TTC549 (cell line): Measurements from ENCODE around the gene SVIP.

ENCODE experiments used
- FAIRE-seq: peaks from 2 replicates; lab custom pipeline; 2012; peaks lifted over from hg19 to GRCh38; lab: Jason Lieb, UNC

SVIP gene

GRCh38 chr11:22829231-22830081, at the start of gene SVIP:
SVIP (minus strand) TSS chr11:22829801; CDS start chr11:22829748, 53 bp downstream.
- no peak for FAIRE-seq

GRCh38 chr11:22878604-22879003, 49.0 kb upstream of the SVIP start:
- no peak for FAIRE-seq

GRCh38 chr11:22878039-22878438, 48.4 kb upstream of the SVIP start:
- FAIRE-seq, result no peak

GRCh38 chr11:22875869-22876473, 46.4 kb upstream of the SVIP start:
- peak; percentile 97 for FAIRE-seq

GRCh38 chr11:22869325-22869724, 39.7 kb upstream of the SVIP start:
- no peak for FAIRE-seq

DNA sequence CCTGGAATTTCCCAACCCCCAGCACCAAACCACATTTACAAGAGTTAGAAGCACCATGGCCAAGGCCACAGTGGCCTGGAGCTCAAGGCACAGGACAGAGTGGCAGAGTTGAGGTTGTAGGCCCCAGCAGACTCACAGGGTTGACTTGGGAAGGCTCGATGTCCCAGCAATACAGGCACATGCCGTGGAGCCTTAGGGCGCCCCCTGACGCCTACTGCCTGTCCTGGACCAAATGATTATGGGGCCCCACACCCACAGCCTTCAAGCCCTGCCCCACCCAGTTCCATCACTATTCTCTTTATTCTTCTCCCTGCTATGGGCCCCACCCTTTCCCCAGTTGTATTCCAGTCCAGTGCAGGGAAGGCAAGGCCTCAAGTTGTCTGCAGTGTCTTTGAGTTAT, 30.6 kb upstream of the SVIP start, which contains the start of gene CCDC179:
TSS of gene CCDC179 (minus strand) at position 234 of the 400 bp plus-strand sequence. CDS start at position 181, 53 bp downstream.
- FAIRE-seq, result no peak

- FAIRE-seq, result no peak
Measured at GRCh38 chr11:22859756-22860155, 30.2 kb upstream of the SVIP start.

GRCh38 chr11:22851477-22851876, 21.9 kb upstream of the SVIP start:
- FAIRE-seq, result no peak

- no peak for FAIRE-seq
Measured at GRCh38 chr11:22846726-22847125, 17.1 kb upstream of the SVIP start.

DNA sequence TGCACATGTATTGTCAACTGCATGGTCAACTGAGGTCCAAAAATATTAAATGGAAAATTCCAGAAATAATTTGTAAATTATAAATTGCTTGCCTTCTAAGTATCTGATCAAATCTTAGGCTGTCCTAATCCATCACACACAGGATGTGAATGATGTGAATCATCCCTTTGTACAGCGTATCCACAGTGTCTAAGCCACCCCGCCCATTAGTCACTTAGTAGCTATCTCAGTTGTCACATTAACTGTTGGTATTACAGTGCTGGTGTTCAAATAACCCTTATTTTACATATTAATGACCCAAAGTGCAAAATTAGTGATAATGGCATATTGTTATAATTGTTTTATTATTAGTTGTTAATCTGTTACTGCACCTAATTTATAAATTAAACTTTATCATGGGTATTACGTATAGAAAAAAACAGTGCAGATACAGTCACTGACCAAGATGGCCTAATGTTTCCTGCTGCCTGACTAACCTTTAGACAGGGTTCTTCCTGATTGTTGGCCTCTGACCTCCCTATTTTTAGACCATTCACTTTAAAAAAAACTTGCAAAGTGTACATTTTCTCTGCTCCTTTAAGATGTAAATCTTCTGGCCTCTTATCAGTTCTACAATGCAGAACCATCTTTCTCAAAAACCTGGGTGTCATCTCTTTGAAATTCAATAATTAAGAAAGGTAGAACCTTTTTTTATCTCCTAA, 2.9 kb upstream of the SVIP start:
- no peak for FAIRE-seq

DNA sequence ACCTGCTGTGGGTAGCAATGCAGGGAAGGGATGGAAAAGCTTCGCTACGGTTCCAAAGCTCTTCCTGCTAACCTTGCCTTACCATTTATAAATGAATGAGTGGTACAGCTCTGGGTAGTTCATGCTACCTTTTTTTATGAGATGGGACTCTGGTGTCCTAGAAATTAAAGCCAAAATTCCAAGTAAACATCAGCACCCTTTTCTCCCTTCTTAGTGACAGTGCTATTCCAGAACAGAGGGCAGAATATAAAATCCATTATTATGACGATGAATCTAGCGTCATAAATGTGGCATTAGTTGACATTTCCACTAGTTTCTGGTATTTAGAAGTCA, 447 bp upstream of the SVIP start:
- no peak for FAIRE-seq

DNA sequence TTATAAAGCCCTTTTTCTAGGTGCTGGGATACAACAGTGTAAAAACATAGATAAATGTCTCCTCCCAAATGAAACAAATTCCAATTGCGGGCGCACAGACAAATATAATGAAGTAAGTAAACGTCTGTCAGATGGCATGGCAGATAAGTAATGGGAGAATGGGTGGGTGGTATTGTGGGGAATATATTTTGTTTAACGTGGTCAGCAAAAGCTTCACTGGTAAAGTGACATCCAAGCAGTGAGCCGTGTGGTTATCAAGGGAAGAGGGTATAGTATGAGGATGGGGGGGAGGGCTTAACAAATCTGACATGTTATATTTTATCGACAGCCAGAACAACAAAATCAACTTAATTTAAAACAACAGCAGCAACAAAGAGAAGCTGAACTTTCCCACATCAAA, 1.2 kb downstream of the SVIP start:
- FAIRE-seq, result no peak

- no peak for FAIRE-seq
Measured at GRCh38 chr11:22822203-22822602, 7.4 kb downstream of the SVIP start.

- FAIRE-seq, result no peak
Measured at GRCh38 chr11:22809893-22810292, 19.7 kb downstream of the SVIP start.

DNA sequence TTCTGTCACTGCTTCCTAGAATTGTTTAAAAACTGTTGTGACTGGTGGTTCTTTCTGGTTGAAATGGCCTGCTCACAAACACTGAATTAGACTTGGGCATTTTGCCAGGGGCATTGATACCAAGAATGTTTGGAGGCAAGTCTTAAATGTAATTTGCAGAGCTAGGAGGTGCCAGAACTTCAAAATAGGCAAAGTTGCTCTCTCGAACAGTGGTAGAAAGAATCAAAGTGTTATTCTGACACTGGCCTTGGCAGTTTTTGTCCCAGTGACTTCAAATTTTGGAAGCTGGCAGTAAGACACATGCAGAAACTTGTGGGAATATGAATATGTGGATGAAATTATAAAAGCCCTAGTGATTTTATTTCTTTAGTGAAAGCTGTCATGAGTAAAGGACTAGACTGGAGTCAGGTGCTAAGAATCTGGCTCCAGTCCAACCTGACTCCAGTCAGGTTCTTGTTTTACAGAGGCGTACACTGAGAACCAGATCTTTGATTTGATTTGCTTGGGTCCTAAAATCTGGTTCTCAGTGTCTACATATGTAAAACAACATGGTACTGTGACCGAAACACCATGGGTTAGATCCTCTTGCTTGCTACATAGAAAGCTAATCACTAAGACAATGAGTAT, 20.9 kb downstream of the SVIP start:
- no peak for FAIRE-seq

- FAIRE-seq, result no peak
Measured at GRCh38 chr11:22807855-22808570, 21.6 kb downstream of the SVIP start.

- no peak for FAIRE-seq
Measured at GRCh38 chr11:22807391-22807790, 22.2 kb downstream of the SVIP start.

DNA sequence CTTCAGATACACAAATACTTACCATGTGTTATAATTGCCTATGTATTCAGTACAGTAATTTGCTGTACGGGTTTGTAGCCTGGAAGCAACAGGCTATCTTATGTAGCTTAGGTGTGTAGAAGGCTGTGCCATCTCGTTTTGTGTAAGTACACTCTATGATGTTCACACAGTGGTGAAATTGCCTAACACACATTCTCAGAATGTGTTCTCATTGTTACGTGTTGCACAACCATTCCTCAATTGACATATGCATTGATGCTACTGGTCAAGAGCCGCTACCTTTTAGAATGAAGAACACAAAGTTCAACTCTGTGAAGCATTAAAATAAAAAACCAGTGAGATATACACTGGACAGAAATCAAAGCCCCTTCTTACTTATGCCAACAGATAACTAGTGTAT, 26.7 kb downstream of the SVIP start:
- FAIRE-seq, result no peak

DNA sequence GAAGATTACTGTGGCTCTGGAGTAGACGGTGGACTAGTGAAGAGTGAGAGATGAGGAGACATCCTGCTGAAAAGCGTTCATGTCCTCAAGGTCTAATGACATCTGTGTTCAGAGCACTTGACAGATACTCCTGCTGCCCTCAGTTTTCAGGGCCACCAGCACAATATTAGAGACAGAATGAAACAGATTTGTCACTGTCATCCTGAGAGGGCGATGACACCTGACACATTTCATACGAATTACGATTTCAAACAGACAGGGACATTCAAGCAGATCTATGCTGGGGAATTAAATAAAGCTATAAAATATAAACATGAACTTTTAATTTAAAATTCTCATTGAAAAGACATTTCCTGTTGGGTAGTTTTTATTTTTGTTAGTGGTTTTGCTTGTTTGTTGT, 29.1 kb downstream of the SVIP start:
- FAIRE-seq, result no peak

GRCh38 chr11:22798901-22799300, 30.7 kb downstream of the SVIP start:
- no peak for FAIRE-seq

DNA sequence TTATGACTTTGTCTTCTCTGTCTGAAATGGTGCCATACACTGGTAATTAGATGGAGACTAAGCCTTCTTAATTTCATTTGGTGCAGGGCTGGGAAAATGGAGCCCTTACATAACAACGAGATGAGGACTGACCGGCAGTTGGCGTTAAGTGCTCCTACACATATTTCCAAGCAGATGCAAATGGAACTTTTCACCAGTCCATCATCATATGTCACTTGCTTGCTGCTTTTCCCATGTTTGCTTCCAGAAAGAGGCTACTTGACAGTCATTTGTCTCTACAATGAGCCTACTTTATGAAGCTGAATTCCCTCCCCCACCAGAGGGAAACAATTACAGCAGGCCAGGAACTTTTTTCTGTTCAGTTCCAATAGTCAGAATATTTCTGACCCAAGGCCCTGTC, 32.6 kb downstream of the SVIP start:
- FAIRE-seq, result no peak

GRCh38 chr11:22795914-22796313, 33.7 kb downstream of the SVIP start:
- FAIRE-seq, result no peak
